OCI-LY3 (cell line): ENCODE measurements around the gene SART3.

ENCODE experiments used
- H2AFZ ChIP-seq: fragments of 200-600, 300-600 bp; shearing (Covaris generic); 2 replicates; pipeline ENCODE4 v1.6.0; 2014; ENCODE audit warnings: antibody characterized with exemption, low read depth, low read length
- H3K27ac ChIP-seq: fragments of 200-600, 300-600 bp; sonication (generic); 2 replicates; pipeline ENCODE4 v1.5.1; 2014; ENCODE audit warnings: mild to moderate bottlenecking, low read length, moderate library complexity, mixed read lengths
- H3K27me3 ChIP-seq: fragments of 200-600, 300-600 bp; sonication (generic); 2 replicates; pipeline ENCODE4 v1.6.1; 2014; ENCODE audit warnings: low read depth, low read length, mixed read lengths
- H3K36me3 ChIP-seq: fragments of 200-600, 300-600 bp; sonication (generic); replicated peaks from 2 replicates; pipeline ENCODE3; 2014; ENCODE audit warnings: low read depth, low read length, mixed read lengths
- H3K4me1 ChIP-seq: fragments of 300-600, 200-600 bp; sonication (generic); 2 replicates; pipeline ENCODE4 v1.6.1; 2014; ENCODE audit warnings: low read length, mixed read lengths
- H3K4me2 ChIP-seq: fragments of 200-600, 300-600 bp; sonication (generic); 2 replicates; pipeline ENCODE4 v1.6.1; 2014; ENCODE audit warnings: low read length, mixed read lengths
- H3K4me3 ChIP-seq: fragments of 300-600, 200-600 bp; sonication (generic); 2 replicates; pipeline ENCODE4 v1.5.1; 2014; ENCODE audit warnings: antibody characterized with exemption, mild to moderate bottlenecking, low read length, moderate library complexity
- H3K79me2 ChIP-seq: fragments of 300-600, 200-600 bp; shearing (Covaris generic); 2 replicates; pipeline ENCODE4 v1.6.1; 2014; ENCODE audit warnings: mild to moderate bottlenecking, low read length, mixed read lengths
- H3K9ac ChIP-seq: fragments of 300-600, 200-600 bp; shearing (Covaris generic); 2 replicates; pipeline ENCODE4 v1.6.0; 2014; ENCODE audit warnings: mild to moderate bottlenecking, low read length, moderate library complexity
- H3K9me3 ChIP-seq: fragments of 200-600, 300-600 bp; shearing (Covaris generic); 2 replicates; pipeline ENCODE4 v1.6.1; 2014; ENCODE audit warnings: low read length, mixed read lengths; ENCODE audit not compliant: insufficient read depth
- H4K20me1 ChIP-seq: fragments of 200-600, 300-600 bp; sonication (generic); 2 replicates; pipeline ENCODE4 v1.6.1; 2016; ENCODE audit warnings: low read length, mixed read lengths; ENCODE audit not compliant: insufficient read depth
- EZH2phosphoT487 ChIP-seq: fragments of 200-600 bp; shearing (Covaris generic); IDR thresholded peaks from 2 replicates; pipeline ENCODE4 v1.6.1; 2018; ENCODE audit warnings: antibody characterized with exemption, mixed run types, low read depth
- TF ChIP-seq, protein P1 (sequence below): fragments of 200-600, 300-600 bp; sonication (generic); IDR thresholded peaks from 2 replicates; pipeline ENCODE4 v1.5.1; 2014; ENCODE audit warnings: antibody characterized with exemption, low read length, low read depth

SART3 gene

DNA sequence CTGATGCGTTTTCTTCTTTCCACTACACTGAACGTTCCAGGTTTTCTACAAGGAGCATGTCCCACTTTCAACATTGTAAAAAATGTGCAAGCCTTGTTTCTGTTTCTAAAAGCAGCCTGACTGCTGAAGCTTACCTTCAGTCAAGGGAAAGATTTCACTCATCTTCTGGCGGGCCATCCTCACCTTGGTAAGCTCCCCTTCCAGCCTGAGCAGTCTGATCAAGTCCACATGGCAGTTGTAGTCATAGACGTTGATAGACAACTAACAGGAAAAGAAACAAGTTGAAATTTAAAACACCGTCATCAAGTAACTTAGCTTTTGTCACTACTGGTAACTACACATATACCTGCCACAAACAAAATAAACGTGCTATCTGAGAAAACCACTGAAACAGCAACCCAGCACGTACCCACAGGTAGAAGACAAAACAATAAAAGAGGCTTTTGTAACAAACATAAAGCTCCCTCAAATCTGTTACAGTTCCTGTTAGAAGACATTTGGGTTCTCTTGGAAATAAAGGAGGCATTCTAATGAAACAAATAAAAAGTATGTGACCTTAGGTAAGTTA, 11.9 kb downstream of the SART3 start:
- peaks cover 48% of the 10 kb centered on the region for H3K36me3 ChIP-seq
- H3K4me1 ChIP-seq: peaks cover 60% of the 10 kb centered on the region
- no peak overlapping the region for H3K27ac ChIP-seq
- no peaks in the 10 kb centered on the region for H3K9me3 ChIP-seq
- no peaks in the 10 kb centered on the region for H3K27me3 ChIP-seq
- no peak overlapping the region for H3K4me3 ChIP-seq
- TF ChIP-seq, protein P1, sequence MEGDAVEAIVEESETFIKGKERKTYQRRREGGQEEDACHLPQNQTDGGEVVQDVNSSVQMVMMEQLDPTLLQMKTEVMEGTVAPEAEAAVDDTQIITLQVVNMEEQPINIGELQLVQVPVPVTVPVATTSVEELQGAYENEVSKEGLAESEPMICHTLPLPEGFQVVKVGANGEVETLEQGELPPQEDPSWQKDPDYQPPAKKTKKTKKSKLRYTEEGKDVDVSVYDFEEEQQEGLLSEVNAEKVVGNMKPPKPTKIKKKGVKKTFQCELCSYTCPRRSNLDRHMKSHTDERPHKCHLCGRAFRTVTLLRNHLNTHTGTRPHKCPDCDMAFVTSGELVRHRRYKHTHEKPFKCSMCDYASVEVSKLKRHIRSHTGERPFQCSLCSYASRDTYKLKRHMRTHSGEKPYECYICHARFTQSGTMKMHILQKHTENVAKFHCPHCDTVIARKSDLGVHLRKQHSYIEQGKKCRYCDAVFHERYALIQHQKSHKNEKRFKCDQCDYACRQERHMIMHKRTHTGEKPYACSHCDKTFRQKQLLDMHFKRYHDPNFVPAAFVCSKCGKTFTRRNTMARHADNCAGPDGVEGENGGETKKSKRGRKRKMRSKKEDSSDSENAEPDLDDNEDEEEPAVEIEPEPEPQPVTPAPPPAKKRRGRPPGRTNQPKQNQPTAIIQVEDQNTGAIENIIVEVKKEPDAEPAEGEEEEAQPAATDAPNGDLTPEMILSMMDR: no peak
- no peak for TF ChIP-seq EZH2phosphoT487
- no peak overlapping the region for H3K9ac ChIP-seq
- H3K79me2 ChIP-seq: peaks cover 90% of the 10 kb centered on the region
- no peak overlapping the region for H2AFZ ChIP-seq
- peaks cover 48% of the 10 kb centered on the region for H4K20me1 ChIP-seq
- peak overlapping the region; percentile 1; the same call in 1 of the 2 replicates for H3K4me2 ChIP-seq

- peaks cover 60% of the 10 kb centered on the region for H3K36me3 ChIP-seq
- H3K4me2 ChIP-seq: peak overlapping the region; percentile 33; the same call in 1 of the 2 replicates
- peaks cover 89% of the 10 kb centered on the region for H3K79me2 ChIP-seq
- no peak overlapping the region for H3K4me3 ChIP-seq
- H3K27ac ChIP-seq: peak overlapping the region; percentile 49
- no peaks in the 10 kb centered on the region for H3K27me3 ChIP-seq
- H4K20me1 ChIP-seq: peaks cover 34% of the 10 kb centered on the region
- no peak overlapping the region for H2AFZ ChIP-seq
- H3K9ac ChIP-seq: no peak overlapping the region
- TF ChIP-seq EZH2phosphoT487: no peak
- TF ChIP-seq, protein P1: no peak
- no peaks in the 10 kb centered on the region for H3K9me3 ChIP-seq
- peaks cover 67% of the 10 kb centered on the region for H3K4me1 ChIP-seq
These were observed 13.3 kb downstream of the SART3 start for GRCh38 chr12:108547686-108548085.

GRCh38 chr12:108543652-108544051, 17.3 kb downstream of the SART3 start:
- Histone ChIP-seq H4K20me1 (no peaks in the 10 kb centered on the region), H3K27me3 (no peaks in the 10 kb centered on the region), H3K9me3 (no peaks in the 10 kb centered on the region), H3K4me3 (no peak overlapping the region), H3K79me2 (peaks cover 82% of the 10 kb centered on the region), H3K36me3 (peaks cover 71% of the 10 kb centered on the region), H3K9ac (no peak overlapping the region), H2AFZ (no peak overlapping the region), H3K4me1 (peaks cover 80% of the 10 kb centered on the region), H3K27ac (peak overlapping the region; percentile 2; the same call in 1 of the 2 replicates), H3K4me2 (no peak overlapping the region)
- TF ChIP-seq EZH2phosphoT487: no peak
- TF ChIP-seq, protein P1: no peak

DNA sequence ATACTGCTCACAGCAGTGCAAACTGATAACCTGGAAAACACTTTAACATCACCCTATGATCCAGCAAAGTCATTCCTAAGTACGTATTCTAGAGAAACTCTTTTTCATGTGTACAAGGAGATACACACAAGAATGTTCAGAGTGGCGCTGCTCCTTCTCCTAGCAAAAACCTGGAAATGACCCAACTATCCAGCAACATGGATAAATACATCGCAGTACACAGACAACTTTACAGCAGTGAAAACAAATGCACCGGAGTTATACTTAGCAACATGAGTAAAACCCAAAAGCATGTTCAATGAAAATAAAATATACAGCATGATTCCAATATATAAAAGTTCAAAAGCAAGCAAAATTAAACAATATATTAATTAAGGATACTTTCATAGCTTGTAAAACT, 18.7 kb downstream of the SART3 start:
- Histone ChIP-seq H3K27me3 (no peaks in the 10 kb centered on the region), H3K4me3 (no peak overlapping the region), H3K4me2 (peak overlapping the region; percentile 69; the same call in 1 of the 2 replicates), H3K9ac (no peak overlapping the region), H3K36me3 (peaks cover 73% of the 10 kb centered on the region), H4K20me1 (no peaks in the 10 kb centered on the region), H3K79me2 (peaks cover 87% of the 10 kb centered on the region), H3K4me1 (peaks cover 67% of the 10 kb centered on the region), H3K27ac (peak overlapping the region; percentile 88), H3K9me3 (no peaks in the 10 kb centered on the region), H2AFZ (no peak overlapping the region)
- no peak for TF ChIP-seq EZH2phosphoT487
- TF ChIP-seq, protein P1: no peak
